LNCAP (cell line): Measurements from ENCODE around the gene SIRT7.

Experiments used
- CTCF ChIP-seq: fragments of 450-650 bp; IDR thresholded peaks from 2 replicates; pipeline ENCODE4 v1.5.1; 2017; ENCODE audit warnings: mild to moderate bottlenecking

Gene SIRT7

GRCh38 chr17:81955756-81956544 is 38.0 kb upstream of the SIRT7 start:
- TF ChIP-seq CTCF: no peak

GRCh38 chr17:81955058-81955681 is 37.2 kb upstream of the SIRT7 start:
- TF ChIP-seq CTCF: no peak

- TF ChIP-seq CTCF: no peak
Observed at GRCh38 chr17:81954131-81955057, 36.4 kb upstream of the SIRT7 start.

- TF ChIP-seq CTCF: no peak
Observed at GRCh38 chr17:81952792-81953228, 34.8 kb upstream of the SIRT7 start.

GRCh38 chr17:81951785-81952684 is 34.1 kb upstream of the SIRT7 start:
- no peak for TF ChIP-seq CTCF

- TF ChIP-seq CTCF: no peak
Observed at GRCh38 chr17:81950501-81950900, 32.5 kb upstream of the SIRT7 start.
